OCI-LY7 (cell line): ENCODE measurements around the gene PMS1. TPM values are rescaled to one million over a fixed set of nuclear protein-coding genes. Genes with fewer than 3 reads are reported as not detected.

Experiments
- total RNA-seq, 2 experiments: library from RNA; depleted of rRNA in 1 of 2; stranded (reverse); fragments of >200 nt in 1 of 2; shearing (Covaris generic) in 1 of 2; gene quantifications; 2 replicates each; pipeline ENCODE4 v1.2.3, GENCODE V29; 2014 to 2022

The PMS1 gene
- total RNA-seq, 2 experiments from 2014 or later: 31.2 to 72.2 TPM

Other genes starting within 250 kb of the PMS1 start
- not detected in 2 replicates for gene SLC40A1, start 203.7 kb upstream of the PMS1 start, total RNA-seq (2014; rRNA removed; shearing (Covaris generic))
- not detected in 2 replicates for gene SLC40A1, start 203.7 kb upstream of the PMS1 start, total RNA-seq (2022)
- gene ASNSD1, start 123.0 kb upstream of the PMS1 start, total RNA-seq (2014; rRNA removed; shearing (Covaris generic)): 36.3 and 36.8 TPM in 2 replicates
- 31.9 TPM in 2 replicates for gene ASNSD1, start 123.0 kb upstream of the PMS1 start, total RNA-seq (2022)
- 1.3 and 2.9 TPM in 2 replicates for gene ANKAR, start 109.8 kb upstream of the PMS1 start, total RNA-seq (2014; rRNA removed; shearing (Covaris generic))
- 2.0 and 3.0 TPM in 2 replicates for gene ANKAR, start 109.8 kb upstream of the PMS1 start, total RNA-seq (2022)
- gene OSGEPL1, start 21.7 kb upstream of the PMS1 start, total RNA-seq (2014; rRNA removed; shearing (Covaris generic)): 8.7 and 10.4 TPM in 2 replicates
- 10.4 and 12.8 TPM in 2 replicates for gene OSGEPL1, start 21.7 kb upstream of the PMS1 start, total RNA-seq (2022)
- 49.3 and 59.3 TPM in 2 replicates for gene ORMDL1, start 111 bp upstream of the PMS1 start, total RNA-seq (2014; rRNA removed; shearing (Covaris generic))
- gene ORMDL1, start 111 bp upstream of the PMS1 start, total RNA-seq (2022): 59.6 and 65.7 TPM in 2 replicates